HepG2 (cell line): ENCODE data around the gene IGF2. TPM values are rescaled to one million over a fixed set of nuclear protein-coding genes. Genes with fewer than 3 reads are reported as not detected.
A peak's percentile ranks its signal among the peaks of the same experiment; 100 is the strongest.

Experiments
- BATF2 ChIP-seq: sonication (generic); formaldehyde crosslinking; IDR thresholded peaks from 2 replicates; pipeline ENCODE4 v1.8.0; 2022; ENCODE audit warnings: mild to moderate bottlenecking, missing genetic modification reagents, moderate library complexity
- CERS6 ChIP-seq: sonication (generic); formaldehyde crosslinking; IDR thresholded peaks from 2 replicates; pipeline ENCODE4 v1.5.0; 2020; ENCODE audit warnings: missing genetic modification reagents
- IKZF5 ChIP-seq: IDR thresholded peaks from 2 replicates; pipeline ENCODE4 v1.6.1; 2018; ENCODE audit warnings: missing genetic modification reagents, mild to moderate bottlenecking, missing compliant biosample characterization
- KAT2B ChIP-seq: fragments of 150-350 bp; IDR thresholded peaks from 2 replicates; pipeline ENCODE4 v1.6.1; 2014; ENCODE audit warnings: low read depth, low read length, borderline replicate concordance
- KLF11 ChIP-seq: IDR thresholded peaks from 2 replicates; pipeline ENCODE4 v1.6.1; 2016; ENCODE audit warnings: missing compliant biosample characterization
- MIER2 ChIP-seq: IDR thresholded peaks from 2 replicates; pipeline ENCODE4 v1.6.1; 2016; ENCODE audit warnings: missing biosample characterization, missing genetic modification reagents
- NAIF1 ChIP-seq: sonication (generic); formaldehyde crosslinking; IDR thresholded peaks from 2 replicates; pipeline ENCODE4 v1.5.0; 2020; ENCODE audit warnings: mild to moderate bottlenecking, missing genetic modification reagents, borderline replicate concordance
- PATZ1 ChIP-seq: sonication (generic); formaldehyde crosslinking; IDR thresholded peaks from 2 replicates; pipeline ENCODE4 v1.4.0; 2020; ENCODE audit warnings: missing genetic modification reagents
- SMARCC2 ChIP-seq: fragments of 450-650 bp; IDR thresholded peaks from 2 replicates; pipeline ENCODE4 v1.6.1; 2017; ENCODE audit warnings: antibody characterized with exemption, mild to moderate bottlenecking
- SMYD3 ChIP-seq: sonication (generic); formaldehyde crosslinking; IDR thresholded peaks from 2 replicates; pipeline ENCODE4 v1.8.1; 2023; ENCODE audit warnings: mild to moderate bottlenecking, missing genetic modification reagents
- TBP ChIP-seq: sonication (generic); formaldehyde crosslinking; IDR thresholded peaks from 2 replicates; pipeline ENCODE4 v1.5.0; 2020; ENCODE audit warnings: missing genetic modification reagents
- ZBTB42 ChIP-seq: sonication (generic); formaldehyde crosslinking; IDR thresholded peaks from 2 replicates; pipeline ENCODE4 v1.5.0; 2020; ENCODE audit warnings: mild to moderate bottlenecking, missing genetic modification reagents
- ZFP36L1 ChIP-seq: sonication (generic); formaldehyde crosslinking; IDR thresholded peaks from 2 replicates; pipeline ENCODE4 v1.8.0; 2022; ENCODE audit warnings: mild to moderate bottlenecking, missing genetic modification reagents, moderate library complexity
- ZIK1 ChIP-seq: sonication (generic); formaldehyde crosslinking; IDR thresholded peaks from 2 replicates; pipeline ENCODE4 v1.5.0; 2020; ENCODE audit warnings: mild to moderate bottlenecking, low read depth, missing genetic modification reagents, borderline replicate concordance
- ZNF556 ChIP-seq: sonication (generic); formaldehyde crosslinking; IDR thresholded peaks from 2 replicates; pipeline ENCODE4 v1.4.0; 2020; ENCODE audit warnings: mild to moderate bottlenecking, missing genetic modification reagents, borderline replicate concordance
- ZNF557 ChIP-seq: sonication (generic); formaldehyde crosslinking; IDR thresholded peaks from 2 replicates; pipeline ENCODE4 v1.4.0; 2020; ENCODE audit warnings: missing genetic modification reagents
- ZNF558 ChIP-seq: sonication (generic); formaldehyde crosslinking; IDR thresholded peaks from 2 replicates; pipeline ENCODE4 v1.9.0; 2022; ENCODE audit warnings: mild to moderate bottlenecking, missing genetic modification reagents, borderline replicate concordance
- ZNF687 ChIP-seq: sonication (generic); formaldehyde crosslinking; IDR thresholded peaks from 2 replicates; pipeline ENCODE4 v1.5.1; 2020; ENCODE audit warnings: mild to moderate bottlenecking, missing genetic modification reagents, moderate library complexity
- ZNF788 ChIP-seq: sonication (generic); formaldehyde crosslinking; IDR thresholded peaks from 2 replicates; pipeline ENCODE4 v1.5.0; 2020; ENCODE audit warnings: mild to moderate bottlenecking, missing genetic modification reagents, borderline replicate concordance
- ZZZ3 ChIP-seq: sonication (generic); formaldehyde crosslinking; IDR thresholded peaks from 2 replicates; pipeline ENCODE4 v1.4.0; 2020; ENCODE audit warnings: missing genetic modification reagents, mild to moderate bottlenecking, borderline replicate concordance
- polyA plus RNA-seq, 8 experiments: library from polyadenylated mRNA; depleted of rRNA in 3 of 8; stranded (reverse) in 7 of 8; unstranded in 1 of 8; fragments of >200 nt; fragmentation: Illumina TruSeq in 4 of 8; extraction: Trizol in 4 of 8; gene quantifications; 2 replicates each; pipeline versions ENCODE4 v1.2.1 to v1.2.3, GENCODE V29; 2011 to 2016; ENCODE audit warnings: low read depth in 4 of 8, missing spikeins in 1 of 8, mixed read lengths in 1 of 8; ENCODE audit not compliant: insufficient read depth in 1 of 8
- total RNA-seq, 5 experiments: library from RNA; depleted of rRNA; stranded (reverse); fragments of >200 nt; fragmentation: Illumina TruSeq; extraction: Trizol; gene quantifications; 2 replicates each; pipeline ENCODE4 v1.2.3, GENCODE V29; 2016; ENCODE audit warnings: low read depth in 1 of 5

The IGF2 gene
- total and polyA plus RNA-seq, 2 of the 13 experiments (the other 11 are each of a cell fraction or from before 2014, with no cell fraction given): 79.1 to 254 TPM

GRCh38 chr11:2136209-2136951 is 2.8 kb downstream of the IGF2 start (continued):
- TF ChIP-seq ZBTB42 (CRISPR knock-in tag) (0 out of 2 replicates have a peak, but pooled peaks have one; percentile 25), ZNF788 (CRISPR knock-in tag) (no peak), SMARCC2 (no peak), ZNF556 (CRISPR knock-in tag) (no peak), CERS6 (CRISPR knock-in tag) (no peak), SMYD3 (CRISPR knock-in tag) (no peak), MIER2 (CRISPR knock-in tag) (no peak), KLF11 (CRISPR knock-in tag) (no peak), ZZZ3 (CRISPR knock-in tag) (no peak), ZNF558 (CRISPR knock-in tag) (peak; percentile 79), ZFP36L1 (CRISPR knock-in tag) (peak; percentile 76; the same call in 1 of the 2 replicates), NAIF1 (CRISPR knock-in tag) (peak; percentile 60; the same call in 1 of the 2 replicates), PATZ1 (CRISPR knock-in tag) (no peak), ZIK1 (CRISPR knock-in tag) (0 out of 2 replicates have a peak, but pooled peaks have one; percentile 48), KAT2B (no peak), BATF2 (CRISPR knock-in tag) (peak; percentile 26; the same call in 1 of the 2 replicates), ZNF687 (CRISPR knock-in tag) (peak; percentile 44), TBP (CRISPR knock-in tag) (no peak), IKZF5 (CRISPR knock-in tag) (no peak), ZNF557 (CRISPR knock-in tag) (no peak)
